ENCODE measurements around the gene CUBN. TPM values are rescaled to one million over a fixed set of nuclear protein-coding genes. Genes with fewer than 3 reads are reported as not detected.

Gene CUBN
- total RNA-seq, 1 donor from 2014 or later = 1.4 TPM

- DNase-seq (ENCODE audit: low spot score) = no peak
Measured at GRCh38 chr10:17041626-17042520, 87.7 kb downstream of the CUBN start.

GRCh38 chr10:17038627-17039026 is 91.0 kb downstream of the CUBN start:
- DNase-seq (ENCODE audit: low spot score) = no peak

- no peak for DNase-seq (ENCODE audit: low spot score)
Measured at GRCh38 chr10:17037910-17038309, 91.7 kb downstream of the CUBN start.

GRCh38 chr10:17035446-17035845 is 94.2 kb downstream of the CUBN start:
- DNase-seq (ENCODE audit: low spot score) = no peak

GRCh38 chr10:17033529-17034260 is 95.9 kb downstream of the CUBN start:
- no peak for DNase-seq (ENCODE audit: low spot score)

- no peak for DNase-seq (ENCODE audit: low spot score)
Measured at GRCh38 chr10:17031637-17032635, 97.7 kb downstream of the CUBN start.

- DNase-seq (ENCODE audit: low spot score) = peak; percentile 94
Measured at GRCh38 chr10:17029581-17030271, 99.9 kb downstream of the CUBN start.

GRCh38 chr10:17029239-17029580 is 100.4 kb downstream of the CUBN start:
- no peak for DNase-seq (ENCODE audit: low spot score)

- DNase-seq (ENCODE audit: low spot score) = no peak
Measured at GRCh38 chr10:17028798-17029197, 100.8 kb downstream of the CUBN start.

GRCh38 chr10:17026686-17027485 is 102.7 kb downstream of the CUBN start:
- no peak for DNase-seq (ENCODE audit: low spot score)

- DNase-seq (ENCODE audit: low spot score) = peak; percentile 92
Measured at GRCh38 chr10:17025444-17026295, 103.9 kb downstream of the CUBN start.

- no peak for DNase-seq (ENCODE audit: low spot score)
Measured at GRCh38 chr10:17024461-17024860, 105.2 kb downstream of the CUBN start.

GRCh38 chr10:17023386-17024298 is 106.0 kb downstream of the CUBN start:
- DNase-seq (ENCODE audit: low spot score) = peak; percentile 93

GRCh38 chr10:17022896-17023295 is 106.7 kb downstream of the CUBN start:
- peak; percentile 43 for DNase-seq (ENCODE audit: low spot score)

- DNase-seq (ENCODE audit: low spot score) = peak; percentile 55
Measured at GRCh38 chr10:17022466-17022825, 107.2 kb downstream of the CUBN start.

- DNase-seq (ENCODE audit: low spot score) = no peak
Measured at GRCh38 chr10:17021656-17022465, 107.8 kb downstream of the CUBN start.

GRCh38 chr10:17019696-17020095 is 109.9 kb downstream of the CUBN start:
- DNase-seq (ENCODE audit: low spot score) = no peak
